A549 (cell line): Measurements from ENCODE around the gene LITAFD.

ENCODE experiments used
- CTCF ChIP-seq: fragments of >200 bp; sonication (Bioruptor Twin); formaldehyde crosslinking; IDR thresholded peaks from 3 replicates; pipeline ENCODE4 v1.5.1; 2016
- HDAC2 ChIP-seq: fragments of 200-600 bp; sonication (generic); IDR thresholded peaks from 2 replicates; pipeline ENCODE4 v1.6.1; 2016
- MYC ChIP-seq: IDR thresholded peaks from 2 replicates; pipeline ENCODE4 v1.6.1; 2012; ENCODE audit warnings: mild to moderate bottlenecking, inconsistent platforms, low read length, improper control_type of control experiment, borderline replicate concordance
- POLR2AphosphoS2 ChIP-seq: conservative IDR thresholded peaks from 2 replicates; pipeline ENCODE4 v1.6.1; 2012; ENCODE audit warnings: low read length, improper control_type of control experiment, inconsistent platforms
- RCOR1 ChIP-seq: fragments of 150-350 bp; IDR thresholded peaks from 2 replicates; pipeline ENCODE4 v1.6.1; 2014; ENCODE audit warnings: antibody characterized with exemption, low read length, low read depth
- REST ChIP-seq: fragments of 200-600 bp; sonication (generic); IDR thresholded peaks from 2 replicates; pipeline ENCODE4 v1.6.1; 2016; ENCODE audit warnings: antibody characterized with exemption, mild to moderate bottlenecking, moderate library complexity
- SMC3 ChIP-seq: fragments of >200 bp; sonication (Bioruptor Twin); formaldehyde crosslinking; IDR thresholded peaks from 3 replicates; pipeline ENCODE4 v1.6.1; 2018; ENCODE audit warnings: inconsistent platforms

- no peak for TF ChIP-seq SMC3
- no peak for TF ChIP-seq CTCF
- TF ChIP-seq POLR2AphosphoS2: no peak
- no peak for TF ChIP-seq HDAC2
- no peak for TF ChIP-seq REST
- no peak for TF ChIP-seq RCOR1
- TF ChIP-seq MYC: no peak
Measured at GRCh38 chr16:8901320-8901861, 19.2 kb downstream of the LITAFD start.
